Measurements from ENCODE around the gene CDH5.
A peak's percentile ranks its signal among the peaks of the same experiment; 100 is the strongest.
"Not testable (repeated sequence)": the region's sequence is repeated elsewhere in the genome, so short reads cannot be mapped to it uniquely, and the experiment has no call there.

Gene CDH5

GRCh38 chr16:66366433-66367299 is at the start of gene CDH5:
Gene CDH5 (plus strand): TSS chr16:66366691. CDS start chr16:66379338, 12,647 bp downstream.
- DNase-seq = no peak
- in situ Hi-C loops (cut with HindIII; ENCODE audit: low pct_ligation_motif_present, low pct_unique_long_range_greater_than_20kb, low sequenced_read_pairs) = no loop called here

GRCh38 chr16:66318505-66318904 is 48.0 kb upstream of the CDH5 start:
- in situ Hi-C loops (cut with HindIII; ENCODE audit: low pct_ligation_motif_present, low pct_unique_long_range_greater_than_20kb, low sequenced_read_pairs) = no loop called here

GRCh38 chr16:66320774-66321173 is 45.7 kb upstream of the CDH5 start:
- in situ Hi-C loops (cut with HindIII; ENCODE audit: low pct_ligation_motif_present, low pct_unique_long_range_greater_than_20kb, low sequenced_read_pairs) = no loop called here
- DNase-seq = no peak

More at GRCh38 chr16:66318505-66318904, 48.0 kb upstream of the CDH5 start:
- no peak for DNase-seq

- no peak for DNase-seq
- in situ Hi-C loops (cut with HindIII; ENCODE audit: low pct_ligation_motif_present, low pct_unique_long_range_greater_than_20kb, low sequenced_read_pairs) = no loop called here
Measured at GRCh38 chr16:66322174-66322573, 44.3 kb upstream of the CDH5 start.

- in situ Hi-C loops (cut with HindIII; ENCODE audit: low pct_ligation_motif_present, low pct_unique_long_range_greater_than_20kb, low sequenced_read_pairs) = no loop called here
- DNase-seq = peak; percentile 63
Measured at GRCh38 chr16:66324815-66325515, 41.5 kb upstream of the CDH5 start.

GRCh38 chr16:66325717-66326376 is 40.6 kb upstream of the CDH5 start:
- in situ Hi-C loops (cut with HindIII; ENCODE audit: low pct_ligation_motif_present, low pct_unique_long_range_greater_than_20kb, low sequenced_read_pairs) = no loop called here
- DNase-seq = no peak

GRCh38 chr16:66326991-66327513 is 39.4 kb upstream of the CDH5 start:
- in situ Hi-C loops (cut with HindIII; ENCODE audit: low pct_ligation_motif_present, low pct_unique_long_range_greater_than_20kb, low sequenced_read_pairs) = no loop called here
- no peak for DNase-seq

GRCh38 chr16:66328282-66328681 is 38.2 kb upstream of the CDH5 start:
- in situ Hi-C loops (cut with HindIII; ENCODE audit: low pct_ligation_motif_present, low pct_unique_long_range_greater_than_20kb, low sequenced_read_pairs) = no loop called here

GRCh38 chr16:66331464-66331863 is 35.0 kb upstream of the CDH5 start:
- in situ Hi-C loops (cut with HindIII; ENCODE audit: low pct_ligation_motif_present, low pct_unique_long_range_greater_than_20kb, low sequenced_read_pairs); DNase-seq: not testable (repeated sequence)

More at GRCh38 chr16:66328282-66328681, 38.2 kb upstream of the CDH5 start:
- DNase-seq = no peak

- in situ Hi-C loops (cut with HindIII; ENCODE audit: low pct_ligation_motif_present, low pct_unique_long_range_greater_than_20kb, low sequenced_read_pairs) = no loop called here
- no peak for DNase-seq
Measured at GRCh38 chr16:66332634-66333610, 33.6 kb upstream of the CDH5 start.

- in situ Hi-C loops (cut with HindIII; ENCODE audit: low pct_ligation_motif_present, low pct_unique_long_range_greater_than_20kb, low sequenced_read_pairs) = no loop called here
- no peak for DNase-seq
Measured at GRCh38 chr16:66334853-66335574, 31.5 kb upstream of the CDH5 start.

GRCh38 chr16:66335704-66336329 is 30.7 kb upstream of the CDH5 start:
- in situ Hi-C loops (cut with HindIII; ENCODE audit: low pct_ligation_motif_present, low pct_unique_long_range_greater_than_20kb, low sequenced_read_pairs) = no loop called here
- DNase-seq = no peak

- in situ Hi-C loops (cut with HindIII; ENCODE audit: low pct_ligation_motif_present, low pct_unique_long_range_greater_than_20kb, low sequenced_read_pairs) = no loop called here
- DNase-seq = no peak
Measured at GRCh38 chr16:66337463-66338188, 28.9 kb upstream of the CDH5 start.

GRCh38 chr16:66342294-66342900 is 24.1 kb upstream of the CDH5 start:
- peak; percentile 39 for DNase-seq

GRCh38 chr16:66344533-66345145 is 21.9 kb upstream of the CDH5 start:
- in situ Hi-C loops (cut with HindIII; ENCODE audit: low pct_ligation_motif_present, low pct_unique_long_range_greater_than_20kb, low sequenced_read_pairs) = no loop called here
- DNase-seq = peak; percentile 46

More at GRCh38 chr16:66342294-66342900, 24.1 kb upstream of the CDH5 start:
- in situ Hi-C loops (cut with HindIII; ENCODE audit: low pct_ligation_motif_present, low pct_unique_long_range_greater_than_20kb, low sequenced_read_pairs) = no loop called here
